Measurements from ENCODE around the gene TMEM258.

The TMEM258 gene

DNA sequence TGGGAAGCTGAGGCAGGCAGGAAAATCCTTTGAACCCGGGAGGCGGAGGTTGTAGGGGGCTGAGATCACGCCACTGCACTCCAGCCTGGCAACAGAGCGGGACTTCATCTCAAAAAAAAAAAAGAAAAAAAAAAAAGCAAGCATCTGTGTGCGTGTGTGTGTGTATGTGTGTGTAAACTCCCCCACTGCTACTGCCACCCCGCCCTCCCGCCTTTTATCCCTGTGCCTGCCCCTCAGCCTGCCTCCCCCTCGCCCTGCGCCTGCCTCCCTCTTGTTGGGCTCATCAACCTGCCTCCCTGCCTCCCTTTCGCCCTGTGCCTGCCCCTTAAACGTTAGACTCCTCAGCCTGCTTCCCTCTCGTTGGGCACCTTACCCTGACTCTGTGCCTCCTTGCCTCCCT, 18.0 kb downstream of the TMEM258 start:
- DNase-seq: no peak

DNA sequence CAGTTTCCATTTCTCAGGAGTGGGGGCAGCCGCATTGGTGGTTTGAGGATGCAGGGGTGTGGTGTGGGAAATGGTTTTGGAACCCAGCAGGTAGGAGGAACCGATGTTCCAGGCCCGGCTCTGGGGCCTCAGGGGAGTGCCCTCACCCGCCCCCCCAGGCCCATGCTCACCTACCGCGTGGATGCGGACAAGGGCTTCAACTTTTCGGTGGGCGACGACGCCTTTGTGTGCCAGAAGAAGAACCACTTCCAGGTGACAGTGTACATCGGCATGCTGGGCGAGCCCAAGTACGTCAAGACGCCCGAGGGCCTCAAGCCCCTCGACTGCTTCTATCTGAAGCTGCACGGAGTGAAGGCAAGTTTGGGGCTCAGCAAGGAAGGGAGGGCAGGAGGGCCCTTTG, 18.6 kb downstream of the TMEM258 start:
- DNase-seq: no peak

GRCh38 chr11:61773356-61773755, 19.0 kb downstream of the TMEM258 start:
- DNase-seq: no peak

DNA sequence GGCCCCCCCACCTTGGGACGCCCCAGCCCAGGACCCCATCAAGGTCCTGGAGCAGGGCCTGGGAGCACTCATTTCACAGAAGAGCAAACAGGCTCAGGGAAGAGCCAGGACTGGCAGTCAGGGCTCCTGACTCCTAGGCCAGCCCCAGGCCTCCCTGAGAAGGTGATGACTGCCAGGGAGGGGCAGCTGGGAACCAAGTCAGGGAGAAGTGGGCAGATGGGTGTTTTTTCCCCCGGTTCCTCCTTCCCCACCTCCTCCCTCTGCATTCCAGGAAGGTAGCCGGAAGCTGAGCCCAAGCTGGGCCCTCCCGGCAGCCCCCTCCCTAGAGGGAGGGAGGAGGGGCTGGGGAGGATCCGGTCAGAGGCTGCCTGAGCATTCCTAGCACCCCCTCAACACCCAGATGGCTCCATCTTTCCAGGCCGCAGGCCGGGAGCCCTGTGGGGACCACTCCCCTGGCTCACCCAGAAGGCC, 20.4 kb downstream of the TMEM258 start:
- DNase-seq: no peak

DNA sequence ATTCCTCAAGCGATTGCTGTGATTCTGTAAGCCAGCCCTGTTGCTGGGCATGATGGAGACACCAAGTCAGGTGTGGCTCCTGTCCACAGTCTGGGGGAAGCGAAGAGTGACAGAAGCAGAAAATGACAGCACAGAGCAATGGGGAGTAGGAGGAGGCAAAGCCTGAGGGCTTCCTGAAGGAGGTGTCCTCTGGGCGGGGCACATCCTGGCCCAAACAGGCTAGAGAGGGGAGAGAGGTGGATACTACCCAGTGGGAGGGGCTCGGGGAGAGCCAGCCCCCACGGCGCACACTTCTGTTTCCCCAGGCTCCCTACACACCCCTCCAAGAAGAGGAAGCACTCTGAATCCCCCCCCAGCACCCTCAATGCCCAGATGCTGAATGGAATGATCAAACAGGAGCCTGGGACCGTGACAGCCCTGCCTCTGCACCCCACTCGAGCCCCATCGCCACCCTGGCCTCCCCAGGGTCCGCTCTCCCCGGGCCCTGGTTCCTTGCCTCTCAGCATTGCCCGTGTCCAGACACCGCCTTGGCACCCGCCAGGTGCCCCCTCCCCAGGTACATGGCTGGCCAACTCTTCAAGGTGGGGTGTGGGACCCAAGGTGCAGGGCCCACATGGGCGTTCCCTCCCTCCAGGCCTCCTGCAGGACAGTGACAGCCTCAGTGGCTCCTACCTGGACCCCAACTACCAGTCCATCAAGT, 21.1 kb downstream of the TMEM258 start:
- no peak for DNase-seq

GRCh38 chr11:61769946-61770683, 22.3 kb downstream of the TMEM258 start:
- no peak for DNase-seq

DNA sequence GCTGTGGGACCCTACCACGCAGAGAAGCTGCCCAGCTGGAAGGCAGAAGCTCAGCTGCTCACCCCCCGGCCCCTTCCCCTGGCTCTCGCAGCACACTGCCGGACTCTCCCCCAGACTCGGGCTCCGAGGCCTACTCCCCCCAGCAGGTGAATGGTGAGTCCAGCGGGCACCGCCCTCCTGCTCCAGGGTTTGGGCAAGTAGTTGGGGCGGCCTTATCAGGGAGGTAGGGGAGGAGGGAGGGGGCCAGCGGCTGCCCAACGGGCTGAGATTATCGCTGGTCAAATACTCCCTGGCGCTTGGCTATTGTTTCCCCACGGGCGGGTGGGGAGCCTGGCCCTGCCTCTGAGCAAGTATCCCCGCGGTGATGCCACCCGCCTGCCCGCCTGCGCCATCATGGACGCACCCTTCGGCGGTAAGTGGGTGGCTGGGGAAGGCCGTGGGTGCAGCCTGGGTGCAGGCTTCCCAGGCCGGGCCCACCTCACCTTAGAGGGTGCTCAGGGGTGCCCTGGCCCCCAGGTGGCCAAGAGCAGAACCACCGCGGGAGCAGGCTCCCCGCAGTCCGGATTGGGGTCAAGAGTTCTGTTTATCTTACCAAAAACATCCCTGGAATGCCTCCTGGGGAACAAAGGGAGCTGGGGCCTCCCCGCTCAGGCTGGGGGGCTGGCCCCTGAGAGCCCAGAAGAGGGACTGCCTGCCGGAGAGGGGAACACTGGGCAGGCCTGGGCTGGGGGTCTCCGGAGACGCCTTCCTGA, 23.1 kb downstream of the TMEM258 start:
- DNase-seq: no peak

DNA sequence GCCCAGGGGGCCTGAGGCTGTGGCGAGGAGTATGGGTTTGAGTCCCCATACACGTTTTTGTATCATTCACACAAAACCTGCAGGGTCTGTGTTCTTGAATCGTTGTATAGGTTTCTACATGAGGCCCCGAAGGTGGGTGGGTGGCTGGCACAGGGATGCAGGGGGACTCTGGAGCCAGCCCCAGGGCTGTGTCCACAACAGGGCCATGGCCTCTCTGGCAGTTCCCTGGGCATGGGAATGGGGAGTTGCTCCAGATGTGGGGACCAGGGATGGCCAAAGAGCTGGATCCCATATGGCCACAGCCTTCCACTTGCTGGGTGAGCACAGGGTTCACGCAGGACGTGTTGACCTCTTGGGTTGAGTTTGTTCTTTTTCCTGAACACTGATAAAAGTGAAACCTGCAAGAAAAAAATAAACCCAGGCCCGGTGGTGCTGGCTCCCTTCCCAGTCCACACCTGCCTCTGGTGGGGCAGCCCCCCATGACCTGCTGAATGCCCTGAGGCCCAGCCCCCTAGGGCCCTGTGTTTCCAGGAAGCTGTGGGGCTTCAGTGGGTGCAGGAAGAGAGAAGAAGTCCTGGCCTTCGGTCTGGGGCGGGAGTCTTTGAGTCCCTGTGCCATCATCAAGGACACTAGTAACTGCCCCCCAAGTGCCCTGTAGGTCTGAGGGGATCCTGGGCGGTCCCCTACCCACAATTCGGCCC, 23.9 kb downstream of the TMEM258 start:
- no peak for DNase-seq

- no peak for DNase-seq
Measured at GRCh38 chr11:61766353-61766841, 26.0 kb downstream of the TMEM258 start.

GRCh38 chr11:61765550-61766253, 26.7 kb downstream of the TMEM258 start:
- DNase-seq: no peak

- DNase-seq: no peak
Measured at GRCh38 chr11:61764606-61765260, 27.7 kb downstream of the TMEM258 start.

DNA sequence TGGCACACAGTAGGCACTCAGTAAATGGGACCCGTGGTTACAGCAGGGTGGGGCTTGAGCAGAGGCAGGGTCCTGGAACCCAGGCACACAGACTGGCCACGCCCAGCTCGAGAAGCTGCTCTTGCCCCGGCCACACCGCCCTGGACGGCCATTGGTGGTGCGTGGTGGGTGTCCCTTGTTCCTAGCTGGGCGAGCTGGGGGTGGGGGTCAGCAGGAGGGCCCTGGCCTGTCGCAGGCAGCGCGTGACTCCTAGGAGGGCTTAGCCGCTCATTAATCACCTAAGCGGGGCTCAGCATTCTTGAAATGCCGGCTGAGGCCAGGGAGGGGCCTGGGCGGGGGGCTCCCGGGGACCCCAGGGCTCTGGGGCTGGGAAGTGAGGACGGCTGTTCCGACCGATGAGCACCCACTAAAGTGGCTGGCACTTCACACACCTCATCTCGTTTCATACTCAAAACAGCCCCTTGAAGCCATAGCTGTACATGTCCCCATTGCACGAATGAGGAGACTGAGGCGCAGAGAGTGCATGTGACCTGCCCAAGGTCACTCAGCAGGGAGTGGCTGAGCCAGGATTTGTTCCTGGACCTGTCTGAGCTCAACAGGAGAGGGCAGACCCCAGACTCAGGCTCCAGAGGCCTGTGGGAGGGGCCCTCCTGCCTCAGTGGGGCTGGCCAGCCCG, 28.3 kb downstream of the TMEM258 start:
- DNase-seq: no peak

DNA sequence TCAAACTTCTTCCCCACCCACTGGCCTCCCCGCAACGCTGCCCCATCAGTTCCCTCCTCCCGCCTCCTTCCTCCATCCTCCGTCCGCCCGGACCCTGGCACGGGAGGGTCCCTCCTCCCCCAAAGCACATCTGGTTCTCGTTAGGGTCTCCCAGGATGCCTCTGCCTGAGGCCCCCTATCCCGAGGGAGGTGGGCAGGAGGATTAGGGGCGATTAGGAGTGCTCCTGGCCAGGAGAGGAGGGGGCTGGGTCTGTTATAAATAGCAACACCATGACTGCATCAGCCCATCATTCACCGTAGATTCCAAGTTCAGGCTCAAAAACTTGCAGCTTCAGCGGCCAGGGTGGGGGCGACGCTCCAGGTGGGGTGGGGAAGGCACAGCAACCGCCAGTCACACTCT, 29.6 kb downstream of the TMEM258 start:
- DNase-seq: no peak

DNA sequence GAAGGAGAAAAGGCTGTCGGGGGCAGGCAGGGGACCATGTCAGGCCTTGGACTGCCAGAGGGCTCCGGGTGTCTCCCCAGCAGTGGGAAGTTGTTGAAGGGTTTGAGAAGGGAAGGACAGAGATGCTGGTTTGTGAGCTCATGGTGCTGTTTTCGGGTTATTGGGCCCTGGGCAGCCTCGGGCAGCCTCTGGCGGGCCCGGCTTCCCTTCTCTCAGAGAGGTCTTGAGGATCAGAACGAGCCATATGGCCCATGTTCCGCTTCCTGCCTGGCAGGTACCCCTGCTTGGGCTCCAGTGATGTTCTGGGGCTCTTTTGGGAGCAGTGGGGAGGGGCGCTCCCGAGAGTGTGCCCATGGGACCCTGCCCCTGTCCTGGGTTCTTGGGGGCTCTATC, 30.2 kb downstream of the TMEM258 start:
- no peak for DNase-seq

DNA sequence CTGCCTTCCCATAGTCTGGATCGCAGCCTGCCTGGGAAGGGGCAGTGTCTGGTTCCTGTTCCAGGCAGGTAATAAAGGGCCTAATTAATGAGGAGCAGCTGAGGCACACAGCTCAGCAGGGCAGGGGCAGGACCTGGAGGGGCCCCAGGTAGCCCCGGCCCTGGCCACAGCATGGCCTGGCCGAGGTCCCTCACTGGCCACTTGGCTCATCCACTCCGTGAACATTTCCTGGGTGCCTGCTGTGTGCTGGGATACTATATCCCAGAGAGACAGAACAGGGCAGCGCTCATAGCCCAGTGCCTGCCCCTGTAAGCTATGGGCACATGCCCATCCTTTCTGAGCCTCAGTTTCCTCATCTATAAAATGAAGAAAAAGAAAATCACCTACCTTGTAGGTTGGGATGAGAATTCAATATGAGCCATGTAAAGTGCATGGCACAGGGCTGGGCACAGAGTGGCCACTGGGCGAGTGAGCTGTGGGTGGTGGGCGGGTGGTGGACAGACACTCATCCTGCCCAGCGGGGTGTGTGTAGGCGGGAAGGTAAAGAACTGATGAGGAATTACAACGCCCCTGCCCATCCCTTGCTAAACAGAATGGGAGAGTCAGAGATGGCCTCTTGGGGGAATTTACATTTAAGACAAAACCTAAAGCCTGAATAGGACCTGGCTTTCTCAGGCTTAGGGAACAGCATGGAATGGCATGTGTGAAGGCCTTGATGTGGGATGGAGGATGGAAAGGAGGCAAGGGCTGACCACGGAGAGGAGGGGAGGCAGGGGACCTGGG, 30.8 kb downstream of the TMEM258 start:
- DNase-seq: no peak

GRCh38 chr11:61760946-61761345, 31.5 kb downstream of the TMEM258 start:
- no peak for DNase-seq

- DNase-seq: no peak
Measured at GRCh38 chr11:61757213-61757862, 35.1 kb downstream of the TMEM258 start.

DNA sequence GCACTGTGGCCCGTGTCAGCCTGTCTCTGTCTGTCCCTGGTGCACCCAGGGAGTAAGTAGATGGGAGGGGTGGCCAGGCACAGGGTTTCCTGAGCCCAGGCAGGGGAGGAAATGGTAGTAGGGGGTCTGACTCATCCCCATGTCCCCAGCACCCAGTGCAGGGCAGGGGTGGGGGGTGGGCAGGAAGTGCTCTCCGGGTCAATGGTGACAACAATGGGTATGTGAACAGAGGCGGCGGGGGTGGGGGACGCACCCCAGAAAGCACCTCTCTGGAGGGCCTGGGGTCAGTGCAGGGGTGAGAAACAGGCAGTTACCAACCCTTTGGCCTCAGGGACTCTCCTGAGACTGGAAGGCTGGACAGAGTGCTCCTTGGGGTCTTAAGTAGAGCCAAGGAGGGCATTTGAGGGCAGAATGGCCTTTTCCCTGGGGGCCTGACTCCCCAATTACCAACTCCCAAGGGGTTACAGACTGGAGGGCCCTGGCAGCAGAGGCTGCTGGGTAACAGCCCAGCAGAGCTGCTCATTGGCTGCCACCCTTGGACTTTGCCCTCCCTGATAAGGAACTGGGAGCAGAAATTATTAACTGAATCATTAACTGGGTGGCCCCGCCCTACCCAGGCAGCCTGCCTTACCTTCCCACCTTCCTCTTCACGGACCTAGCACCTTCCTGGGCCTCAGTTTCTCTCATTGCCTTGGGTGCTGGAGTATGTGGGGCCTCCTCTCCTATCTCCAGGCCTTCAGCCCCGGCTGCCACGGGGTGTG, 35.8 kb downstream of the TMEM258 start:
- DNase-seq: peak; percentile 73

GRCh38 chr11:61756147-61756451, 36.3 kb downstream of the TMEM258 start:
- DNase-seq: no peak
